ENCODE measurements around the gene CALM1.

The CALM1 gene

DNA sequence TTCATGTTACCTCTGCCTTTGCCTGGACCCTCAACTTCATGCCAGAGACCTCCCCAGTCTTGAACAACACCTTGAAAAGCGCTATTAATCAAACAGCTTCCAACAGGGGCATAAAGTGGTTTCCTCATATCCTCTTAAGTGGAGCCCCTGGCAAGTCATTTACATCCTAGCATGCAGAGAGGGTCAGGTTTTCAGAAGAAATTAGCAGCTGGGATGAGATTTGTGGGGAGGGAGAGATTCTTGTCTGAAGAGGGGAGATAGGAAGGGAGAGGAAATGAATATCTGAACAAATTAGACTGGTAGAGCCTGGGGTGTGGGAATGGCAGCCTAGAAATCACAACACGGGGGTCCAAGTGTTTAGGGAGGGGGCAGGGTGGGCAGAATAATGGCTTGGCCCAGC, 45.6 kb downstream of the CALM1 start:
- no peak for DNase-seq (ENCODE audit: low read depth in 2 of 2)

DNA sequence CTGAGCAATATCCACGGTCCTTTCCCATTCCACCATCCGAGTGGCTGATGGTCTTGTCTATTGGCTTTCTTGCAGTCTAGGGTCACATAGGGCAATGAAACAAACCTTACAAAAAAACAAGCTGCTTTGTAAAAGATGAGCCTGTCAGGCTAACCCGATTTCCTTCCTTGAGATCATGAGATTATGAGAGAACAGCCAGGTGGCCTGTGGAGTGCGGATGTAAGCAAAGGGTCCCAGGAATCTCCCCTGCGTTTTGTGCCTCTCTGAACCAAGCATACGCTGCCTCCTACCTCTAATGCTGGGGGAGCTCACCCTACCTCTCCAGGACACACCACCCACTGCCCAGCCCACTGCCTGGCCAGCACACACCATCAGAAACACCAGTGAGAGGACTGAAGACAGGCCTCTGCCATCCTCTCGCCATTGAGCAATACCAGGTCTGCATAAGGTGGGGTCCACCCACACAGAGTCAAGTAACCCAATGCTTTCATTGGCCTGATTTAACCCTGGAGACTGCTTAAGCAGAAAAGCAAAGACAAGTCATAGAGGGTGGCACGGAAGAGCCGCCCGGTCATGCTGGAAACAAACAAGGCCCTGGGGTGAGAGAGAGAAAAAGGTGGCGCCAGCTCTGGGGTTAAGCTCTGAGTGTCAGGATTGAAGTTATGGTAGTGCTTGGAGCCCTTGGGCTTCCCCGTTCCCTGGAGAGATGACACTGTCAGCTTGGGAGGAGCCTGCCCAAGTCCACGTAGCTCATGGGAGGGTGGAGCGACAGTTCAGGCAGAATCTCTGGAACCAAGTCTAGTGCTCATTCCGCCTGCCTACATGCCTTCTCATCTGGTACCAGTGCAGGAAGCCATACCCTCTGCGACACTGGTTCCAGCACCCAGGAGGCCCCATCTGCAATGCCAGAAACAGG, 46.6 kb downstream of the CALM1 start:
- no peak for DNase-seq (ENCODE audit: low read depth in 2 of 2)

DNA sequence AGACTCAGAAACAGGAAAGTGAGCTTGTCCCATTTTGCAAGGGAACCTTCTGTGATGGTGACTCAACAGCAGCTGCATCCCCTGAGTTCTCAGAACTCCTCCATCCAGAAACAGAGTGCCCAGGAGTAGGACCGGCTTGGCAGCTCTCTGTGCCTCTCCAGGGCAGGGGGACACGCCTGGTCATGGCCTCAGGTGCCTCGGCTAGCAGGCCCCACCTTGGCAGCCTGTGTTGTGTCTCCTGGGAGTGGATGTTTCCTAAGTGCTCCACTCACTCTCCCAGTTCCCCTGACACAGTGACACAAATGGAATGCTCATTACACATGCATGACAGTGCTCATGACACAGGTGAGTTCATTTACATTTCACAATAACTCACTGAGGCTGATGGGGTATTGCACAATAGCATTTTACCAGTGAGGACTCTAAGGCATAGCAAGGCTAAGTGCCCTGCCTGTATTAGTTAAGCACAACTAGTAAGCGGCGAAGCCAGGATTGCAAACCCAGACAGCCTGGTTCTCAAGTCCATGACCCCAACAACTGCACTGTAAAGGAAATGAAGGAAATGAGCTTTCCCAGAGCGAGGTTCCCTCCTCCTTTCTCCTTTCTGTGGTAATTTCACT, 47.4 kb downstream of the CALM1 start:
- DNase-seq (ENCODE audit: low read depth in 2 of 2) = no peak

DNA sequence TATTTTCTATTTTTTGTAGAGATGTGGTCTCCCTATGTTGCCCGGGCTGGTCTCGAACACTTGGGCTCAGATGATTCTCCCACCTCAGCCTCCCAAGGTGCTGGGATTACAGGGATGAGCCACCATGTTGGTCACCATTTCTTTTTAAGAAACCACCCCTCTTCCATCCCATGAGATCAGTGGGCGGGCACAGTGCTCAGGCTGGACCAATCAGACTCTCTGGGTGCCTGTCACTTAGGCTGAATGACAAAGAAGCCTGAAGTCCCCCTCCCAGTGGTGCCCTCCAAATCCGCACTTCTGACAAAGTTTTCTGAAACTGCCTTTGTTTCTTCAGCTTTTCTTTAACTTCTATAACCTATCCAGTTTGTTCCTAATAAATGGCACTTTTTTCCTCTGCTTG, 48.2 kb downstream of the CALM1 start:
- DNase-seq (ENCODE audit: low read depth in 2 of 2) = no peak

DNA sequence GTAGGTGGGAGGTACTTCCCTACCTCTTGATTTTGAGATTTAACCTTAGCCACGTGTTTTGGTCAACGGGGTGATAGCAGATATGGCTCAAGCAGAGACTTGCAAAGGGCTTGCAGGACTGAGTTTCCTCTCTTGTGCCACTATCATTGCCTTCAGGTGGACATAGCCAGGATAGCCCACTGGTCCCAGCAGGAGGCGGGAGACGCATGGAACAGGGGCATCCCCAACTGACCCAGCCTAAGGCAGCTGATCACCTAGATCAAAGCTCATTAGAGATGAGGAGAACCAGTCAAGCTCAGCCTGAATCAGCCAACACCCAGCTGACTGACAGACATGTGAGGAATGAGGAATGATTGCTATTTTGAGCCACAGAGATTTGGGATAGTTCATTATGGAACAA, 49.6 kb downstream of the CALM1 start:
- no peak for DNase-seq (ENCODE audit: low read depth in 2 of 2)

DNA sequence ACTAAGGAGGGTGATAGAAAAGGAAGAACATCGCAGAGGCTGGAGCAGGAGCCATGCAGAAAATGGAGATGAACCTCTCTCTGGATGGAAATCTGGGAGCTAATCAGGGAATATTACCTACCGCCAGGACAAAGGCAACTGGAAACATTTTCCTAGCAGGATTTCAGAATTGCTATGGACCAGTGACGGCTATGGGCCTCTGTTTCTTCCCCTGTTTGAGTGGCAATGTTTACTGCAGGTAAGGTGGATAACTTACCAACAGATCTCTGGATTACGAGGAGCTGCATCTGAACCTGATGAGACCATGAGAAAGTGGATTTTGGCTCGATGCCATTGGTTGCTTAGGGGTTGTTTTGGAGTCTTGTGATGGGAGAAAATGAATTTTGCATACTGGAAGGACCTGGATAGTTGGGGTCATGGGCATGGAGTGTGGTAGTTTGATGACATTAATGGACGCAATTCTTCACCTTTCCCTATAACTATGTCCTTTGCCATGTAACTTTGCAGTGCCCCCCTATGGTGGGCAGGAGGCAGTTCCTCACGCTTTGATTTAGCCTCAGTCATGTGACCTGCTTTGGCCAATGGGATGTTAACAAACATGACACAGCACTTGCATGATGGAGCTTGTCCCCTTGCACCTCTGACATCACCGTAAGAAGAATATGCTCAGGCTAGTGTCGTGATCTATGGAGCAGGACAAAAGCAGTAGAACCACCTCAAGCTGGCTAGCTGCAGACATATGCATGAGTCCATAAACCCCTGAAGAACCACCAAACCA, 51.1 kb downstream of the CALM1 start:
- DNase-seq (ENCODE audit: low read depth in 2 of 2) = no peak

DNA sequence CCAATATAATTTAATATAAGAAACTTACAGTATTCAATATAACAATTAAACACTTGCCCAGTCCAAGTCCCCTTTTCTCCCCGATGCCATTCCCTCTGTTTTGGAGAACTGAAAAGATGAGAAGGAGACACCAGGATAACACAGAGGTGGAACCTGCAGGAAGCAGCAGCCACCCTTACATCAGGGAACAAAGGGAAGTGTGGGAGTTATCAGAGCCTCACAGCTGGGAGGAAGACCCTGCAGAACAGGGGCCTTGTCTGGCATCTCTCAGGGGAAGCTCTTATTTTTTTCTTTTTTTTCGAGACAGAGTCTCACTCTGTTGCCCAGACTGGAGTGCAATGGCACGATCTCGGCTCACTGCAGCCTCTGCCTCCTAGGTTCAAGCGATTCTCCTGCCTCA, 52.6 kb downstream of the CALM1 start:
- DNase-seq (ENCODE audit: low read depth in 2 of 2) = no peak

DNA sequence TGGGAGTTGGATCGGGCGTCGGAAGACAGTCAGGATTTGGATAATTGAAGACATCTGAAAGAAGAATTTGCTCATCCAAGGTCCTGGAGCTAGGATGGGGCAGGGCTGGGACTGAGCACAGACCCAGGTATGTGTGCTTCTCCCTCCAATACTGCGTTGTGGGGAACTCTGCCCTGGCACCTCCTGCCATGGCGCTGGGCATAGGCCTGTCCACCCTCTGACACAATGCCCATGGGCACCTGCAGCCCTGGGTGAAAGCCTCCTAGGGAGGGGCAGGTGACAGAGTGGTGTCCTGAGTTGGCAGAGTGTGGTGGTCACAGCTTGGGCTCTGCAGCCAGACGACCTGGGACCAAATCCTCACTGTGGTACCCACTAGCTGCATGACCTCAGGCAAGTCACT, 53.3 kb downstream of the CALM1 start:
- DNase-seq (ENCODE audit: low read depth in 2 of 2) = no peak

DNA sequence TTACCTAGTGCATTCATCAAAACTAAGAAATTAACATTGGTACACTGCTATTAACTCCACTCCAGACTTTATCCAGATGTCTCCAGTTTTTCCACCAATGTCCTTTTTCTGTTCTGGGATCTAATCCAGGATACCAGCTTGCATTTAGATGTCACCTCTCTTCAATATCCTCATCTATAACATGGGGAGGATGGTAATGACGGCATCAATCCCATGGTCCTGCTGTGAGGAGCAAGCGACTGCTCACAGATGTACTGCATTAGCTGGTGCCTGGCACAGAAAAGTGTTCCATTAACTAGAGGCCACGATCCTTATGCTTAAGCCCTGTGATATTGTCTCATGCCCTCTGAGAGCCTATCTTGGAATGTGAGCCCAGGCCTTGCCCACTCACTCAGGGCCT, 53.8 kb downstream of the CALM1 start:
- DNase-seq (ENCODE audit: low read depth in 2 of 2) = no peak

DNA sequence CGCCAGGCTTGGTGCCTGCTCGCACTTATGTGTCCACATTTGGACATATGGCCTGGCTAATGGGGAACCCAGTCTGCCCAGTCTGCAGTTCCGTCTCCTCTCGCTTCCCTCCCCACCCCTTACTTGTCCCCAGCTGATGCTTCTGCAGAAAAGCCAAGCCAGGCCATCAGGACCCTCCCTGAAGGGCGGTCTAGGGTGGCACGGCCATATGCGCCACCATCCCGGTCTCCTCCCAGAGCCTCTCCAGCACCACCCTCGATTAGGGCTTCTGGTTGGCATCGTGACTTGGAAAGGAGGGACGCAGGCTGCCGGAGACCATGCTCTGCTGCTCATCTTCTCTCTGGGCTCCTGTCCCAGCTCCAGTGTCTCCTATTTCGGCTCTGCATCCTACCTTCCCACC, 54.6 kb downstream of the CALM1 start:
- DNase-seq (ENCODE audit: low read depth in 2 of 2) = no peak

DNA sequence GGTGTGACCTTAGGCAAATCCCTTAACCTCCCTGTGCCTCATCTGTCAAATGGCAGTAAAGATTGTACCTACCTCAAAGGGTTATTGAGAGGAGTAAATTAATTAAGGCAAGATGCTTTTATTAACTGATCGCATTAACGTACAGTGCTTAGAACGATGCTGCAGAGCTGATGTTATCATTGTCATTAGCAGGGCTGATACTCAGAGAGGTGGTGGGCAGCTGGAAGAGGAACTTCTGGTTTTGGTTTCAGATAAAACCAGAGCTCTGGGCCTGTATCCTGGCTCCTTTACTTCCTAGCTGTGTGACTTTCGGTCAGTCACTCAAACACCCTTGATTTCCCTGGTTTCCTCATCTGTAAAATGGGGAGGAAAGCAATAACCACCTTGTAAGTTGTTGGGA, 55.1 kb downstream of the CALM1 start:
- DNase-seq (ENCODE audit: low read depth in 2 of 2) = no peak

DNA sequence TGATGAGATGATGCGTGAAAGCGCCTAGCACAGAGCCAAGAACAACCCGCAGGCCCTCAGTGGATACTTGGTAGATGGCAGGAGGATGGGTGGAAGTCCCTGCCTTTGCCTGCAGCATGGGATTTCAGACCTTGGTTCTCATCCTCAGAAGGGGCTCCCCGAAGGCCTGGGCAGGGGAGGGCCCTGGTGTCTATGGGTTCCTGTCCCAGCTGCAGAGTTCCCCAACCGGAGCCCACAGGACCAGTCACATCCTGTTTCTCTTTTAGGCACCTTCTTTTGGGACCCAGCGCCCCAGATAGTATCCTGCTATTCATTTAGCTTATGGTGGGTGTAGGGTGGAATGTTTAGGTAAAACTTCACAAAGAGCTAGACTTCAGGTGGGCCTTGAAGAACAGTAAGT, 55.5 kb downstream of the CALM1 start:
- no peak for DNase-seq (ENCODE audit: low read depth in 2 of 2)

DNA sequence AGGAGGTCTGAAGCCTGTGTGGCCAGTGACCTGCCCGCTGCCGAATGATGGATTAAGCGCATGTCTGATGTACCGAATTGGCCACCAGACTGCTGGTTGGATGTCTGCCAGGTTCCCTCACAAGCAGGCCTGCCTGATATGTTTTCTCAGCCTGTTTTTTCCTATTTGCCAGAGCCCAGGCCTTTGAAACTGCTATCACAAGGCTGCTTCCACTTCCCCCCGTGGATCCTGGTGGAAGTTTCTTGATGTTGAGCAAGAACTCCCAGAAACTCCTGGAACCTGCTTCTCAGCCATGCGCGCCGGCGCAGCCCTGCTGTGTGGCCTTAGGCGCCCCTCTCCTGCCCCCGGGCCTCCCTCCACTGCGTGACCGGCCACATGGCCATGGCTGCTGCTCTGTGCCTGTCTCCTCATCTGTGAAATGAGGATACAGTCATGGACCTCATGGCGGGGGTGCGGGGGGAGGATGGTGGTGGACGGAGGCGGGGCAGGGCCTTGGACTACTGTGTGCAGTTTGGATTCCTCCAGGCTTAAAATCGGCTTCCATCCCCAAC, 56.6 kb downstream of the CALM1 start:
- no peak for DNase-seq (ENCODE audit: low read depth in 2 of 2)

DNA sequence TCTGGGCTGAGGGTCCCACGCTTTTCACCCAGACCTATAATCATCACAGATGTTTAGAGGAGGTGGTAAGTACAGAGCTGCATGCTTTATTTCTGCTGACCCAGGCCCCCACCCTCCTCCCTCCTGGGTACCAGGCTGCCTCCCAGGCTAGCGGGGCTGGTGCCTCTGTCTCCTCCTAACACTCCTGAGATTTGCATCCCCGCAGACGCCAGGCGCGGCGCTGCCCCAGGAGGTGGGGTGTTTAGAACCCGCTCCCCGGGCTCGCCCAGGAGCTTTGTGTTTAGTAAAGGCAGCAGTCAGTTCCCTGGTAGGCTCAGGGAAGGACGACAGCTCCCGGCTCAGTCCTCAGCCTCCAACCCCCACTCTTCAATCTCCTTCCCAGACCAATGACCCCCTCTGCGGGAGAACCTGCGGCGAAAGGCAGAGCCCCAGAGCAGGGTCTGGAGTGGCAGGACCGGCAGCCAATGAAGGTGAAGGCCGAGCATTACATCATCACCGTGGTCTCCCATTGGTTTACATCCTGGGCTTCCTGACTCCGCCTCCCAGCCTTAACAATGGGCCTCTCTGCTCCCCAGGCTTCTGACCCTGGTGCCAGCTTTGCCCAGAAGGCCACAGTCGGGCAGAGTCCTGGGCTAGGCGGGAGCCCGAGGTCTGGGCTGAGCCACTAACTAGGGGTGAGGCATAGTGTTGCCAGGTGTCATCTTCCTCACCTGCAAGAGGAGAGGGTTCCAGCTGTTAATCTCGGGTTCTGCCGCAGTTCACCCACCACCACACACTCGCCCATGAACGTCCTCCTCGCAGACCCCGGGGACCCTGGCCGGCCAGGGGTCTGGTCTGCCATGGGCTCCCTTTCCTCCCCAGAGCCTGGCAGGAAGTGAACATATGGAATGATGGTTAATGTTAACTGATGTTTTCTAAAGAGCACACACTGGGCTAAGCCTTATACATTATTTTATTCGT, 57.5 kb downstream of the CALM1 start:
- peak in 1 of 2 donors; percentile 4 for DNase-seq (ENCODE audit: low read depth in 2 of 2)

DNA sequence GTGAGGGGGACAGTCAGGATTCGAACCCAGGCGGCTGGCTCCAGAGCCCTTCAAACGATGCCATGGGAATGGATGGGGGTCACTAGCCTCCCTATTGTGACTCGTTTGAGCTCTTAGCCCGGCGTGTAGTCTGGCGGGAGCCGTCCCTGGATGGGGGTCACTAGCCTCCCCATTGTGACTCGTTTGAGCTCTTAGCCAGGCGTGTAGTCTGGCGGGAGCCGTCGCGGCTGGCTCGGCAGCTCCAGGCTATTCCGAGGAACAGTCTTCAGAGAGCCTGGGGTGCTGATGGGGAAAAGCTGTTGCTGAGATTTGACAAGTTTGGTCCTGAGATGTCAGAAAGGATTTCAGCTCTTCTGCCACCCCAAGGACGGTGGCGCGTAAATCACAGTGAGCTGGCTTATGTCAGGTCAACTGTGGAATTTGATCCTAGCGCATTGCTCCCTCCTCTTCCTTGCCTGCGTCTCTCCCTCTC, 58.3 kb downstream of the CALM1 start:
- DNase-seq (ENCODE audit: low read depth in 2 of 2) = no peak

DNA sequence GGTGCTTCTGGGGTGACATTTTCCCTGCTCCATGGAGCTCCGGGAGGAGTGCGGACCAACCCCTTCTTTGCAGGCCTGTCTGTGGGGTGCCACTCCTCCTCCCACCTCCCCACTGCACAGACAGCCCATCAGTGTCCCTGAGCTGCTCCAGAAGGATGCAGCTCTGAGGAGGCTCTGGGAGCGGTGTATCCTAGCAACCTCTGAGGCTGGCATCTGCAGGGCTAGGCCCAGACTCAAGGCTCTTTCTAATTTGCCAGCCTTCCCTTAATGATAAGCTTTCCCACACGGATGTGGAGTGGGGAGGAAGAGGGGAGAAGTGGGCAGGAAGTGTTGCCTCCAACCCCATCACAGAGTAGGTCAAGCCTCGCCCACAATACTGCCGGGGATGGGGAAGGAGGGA, 59.7 kb downstream of the CALM1 start:
- DNase-seq (ENCODE audit: low read depth in 2 of 2) = no peak

DNA sequence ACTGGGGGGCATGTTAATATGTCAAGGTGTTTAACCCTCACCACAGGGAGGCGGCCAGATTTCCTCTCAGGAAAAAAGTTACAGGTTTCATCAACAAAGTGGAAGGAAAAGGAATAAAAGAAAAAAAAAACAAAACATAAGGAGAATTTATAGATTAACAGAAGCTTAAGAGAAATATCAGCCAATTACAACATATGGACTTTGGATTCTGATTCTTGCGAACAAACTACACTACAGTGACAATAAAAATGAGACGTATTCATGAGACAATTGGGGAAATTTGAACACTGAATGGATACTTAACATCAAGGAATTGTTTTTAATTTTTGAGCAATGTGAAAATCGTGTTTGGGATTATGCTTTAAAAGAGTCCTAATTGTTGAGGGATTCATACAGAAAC, 60.4 kb downstream of the CALM1 start:
- DNase-seq (ENCODE audit: low read depth in 2 of 2) = no peak
